ENCODE results near the gene ENO1. TPM values are rescaled to one million over a fixed set of nuclear protein-coding genes. Genes with fewer than 3 reads are reported as not detected.

Gene ENO1
- polyA plus RNA-seq, 5 donors: 635 to 805 (median 753) TPM

GRCh38 chr1:8816264-8816663, 62.2 kb downstream of the ENO1 start:
- DNase-seq: no peak

- peak in 1 of 2 donors; percentile 43 for DNase-seq
These were observed 62.8 kb downstream of the ENO1 start for GRCh38 chr1:8815582-8816151.

GRCh38 chr1:8814865-8815264, 63.6 kb downstream of the ENO1 start:
- no peak for DNase-seq

- DNase-seq: no peak
These were observed 64.5 kb downstream of the ENO1 start for GRCh38 chr1:8813991-8814390.

GRCh38 chr1:8813016-8813763, 65.3 kb downstream of the ENO1 start:
- DNase-seq: no peak

- no peak for DNase-seq
These were observed 66.4 kb downstream of the ENO1 start for GRCh38 chr1:8812081-8812480.

Other genes starting within 250 kb of the ENO1 start
- gene RERE, start 61.0 kb downstream of the ENO1 start, polyA plus RNA-seq (ENCODE audit: insufficient read depth in 1 of 5, insufficient read length in 5 of 5, low replicate concordance in 1 of 5): 100 to 1,000 TPM; 104 to 119 (median 112) TPM
- under 1 TPM in 3 of 5 donors, not detected in 2; 0.10 to 0.15 (median 0.10) TPM for gene CA6, start 67.2 kb upstream of the ENO1 start, polyA plus RNA-seq (ENCODE audit: insufficient read depth in 1 of 5, insufficient read length in 5 of 5, low replicate concordance in 1 of 5)
- under 1 TPM in 1 of 5 donors, not detected in 4; 0.13 TPM for gene SLC2A7, start 147.7 kb upstream of the ENO1 start, polyA plus RNA-seq (ENCODE audit: insufficient read depth in 1 of 5, insufficient read length in 5 of 5, low replicate concordance in 1 of 5)
- 1 to 10 TPM in 2 of 5 donors, under 1 TPM in 3; 0.35 to 1.2 (median 0.89) TPM for gene SLC2A5, start 190.9 kb upstream of the ENO1 start, polyA plus RNA-seq (ENCODE audit: insufficient read depth in 1 of 5, insufficient read length in 5 of 5, low replicate concordance in 1 of 5)